Astrocyte of the cerebellum (primary cell): ENCODE data around the gene GNAZ.

Experiments
- DNase-seq: peaks from one replicate; pipeline ENCODE4 v3.0.0-alpha.2; 2011; ENCODE audit warnings: low read depth
- H3K4me3 ChIP-seq: 2 replicates; pipeline ENCODE4 v1.5.1; 2011; ENCODE audit warnings: mild to moderate bottlenecking, low read depth, low read length, moderate library complexity
- CTCF ChIP-seq: IDR thresholded peaks from 2 replicates; pipeline ENCODE4 v1.5.1; 2012; ENCODE audit warnings: low read length, low read depth, moderate library complexity, mild to moderate bottlenecking; ENCODE audit errors: missing control alignments
- in situ Hi-C: cut with HindIII; loops from 2 replicates; pipeline ENCODE4 v1.10.0; 2017; ENCODE audit warnings: low sequenced_read_pairs

Gene GNAZ

GRCh38 chr22:23120415-23120899, 50.1 kb downstream of the GNAZ start:
- no peak for TF ChIP-seq CTCF
- in situ Hi-C loops: no loop called here
- H3K4me3 ChIP-seq: no peak overlapping the region
- DNase-seq: no peak

GRCh38 chr22:23121000-23121421, 50.7 kb downstream of the GNAZ start:
- no peak overlapping the region for H3K4me3 ChIP-seq
- no peak for DNase-seq
- TF ChIP-seq CTCF: no peak
- in situ Hi-C loops: no loop called here

GRCh38 chr22:23121424-23121823, 51.1 kb downstream of the GNAZ start:
- in situ Hi-C loops: no loop called here
- H3K4me3 ChIP-seq: no peak overlapping the region
- TF ChIP-seq CTCF: no peak
- no peak for DNase-seq

GRCh38 chr22:23122216-23122957, 52.1 kb downstream of the GNAZ start:
- no peak overlapping the region for H3K4me3 ChIP-seq
- DNase-seq: no peak
- in situ Hi-C loops: no loop called here
- TF ChIP-seq CTCF: no peak

- no peak overlapping the region for H3K4me3 ChIP-seq
- TF ChIP-seq CTCF: no peak
- in situ Hi-C loops: no loop called here
- no peak for DNase-seq
Observed at GRCh38 chr22:23122992-23123803, 52.9 kb downstream of the GNAZ start.

GRCh38 chr22:23123804-23124254, 53.5 kb downstream of the GNAZ start:
- DNase-seq: no peak
- H3K4me3 ChIP-seq: no peak overlapping the region
- in situ Hi-C loops: no loop called here
- no peak for TF ChIP-seq CTCF
